SK-N-SH (cell line): ENCODE data around the gene ZNRF4. TPM values are rescaled to one million over a fixed set of nuclear protein-coding genes. Genes with fewer than 3 reads are reported as not detected.

Source experiments
- CTCF ChIA-PET: fragments of 300-600, 350-600 bp; formaldehyde crosslinking; extraction: SDS; loops from one replicate; lab custom pipeline; 2021; lab: Yijun Ruan, JAX
- POLR2A ChIA-PET: fragments of 350-600 bp; sonication (Branson Sonifier 250); formaldehyde crosslinking; extraction: SDS; loops from one replicate; lab custom pipeline; 2020; ENCODE audit warnings: antibody characterized with exemption, inconsistent platforms; lab: Yijun Ruan, JAX
- DNase-seq: peaks from one replicate; pipeline ENCODE4 v3.0.0; 2012
- H2AFZ ChIP-seq: fragments of 200-600 bp; sonication (generic); 2 replicates; pipeline ENCODE4 v1.8.1; 2016; ENCODE audit warnings: antibody characterized with exemption, mild to moderate bottlenecking, low read depth
- H3F3A ChIP-seq: fragments of 200-600 bp; sonication (generic); replicated peaks from 2 replicates; pipeline ENCODE3; 2016; ENCODE audit warnings: antibody characterized with exemption, mild to moderate bottlenecking; ENCODE audit not compliant: insufficient read depth
- H3K27ac ChIP-seq, 2 experiments: fragments of 200-500 bp in 1 of 2; fragments of 200-600 bp in 1 of 2; sonication (Bioruptor generic) in 1 of 2; sonication (generic), shearing (Covaris generic) in 1 of 2; 2 replicates each; pipeline versions ENCODE4 v1.5.1 to v1.6.1; 2014 to 2016; ENCODE audit warnings: low read depth in 2 of 2, inconsistent platforms in 1 of 2, low read length in 1 of 2, mild to moderate bottlenecking in 1 of 2, mixed read lengths in 1 of 2
- H3K27me3 ChIP-seq: fragments of 200-600 bp; sonication (generic), shearing (Covaris generic); 2 replicates; pipeline ENCODE4 v1.6.1; 2016; ENCODE audit warnings: mixed run types; ENCODE audit not compliant: insufficient read depth
- H3K36me3 ChIP-seq, 2 experiments: fragments of 200-500 bp in 1 of 2; fragments of 200-600 bp in 1 of 2; sonication (Bioruptor generic) in 1 of 2; sonication (generic) in 1 of 2; replicated peaks in 1 of 2; 2 replicates each; pipeline versions ENCODE3 to v1.5.1; 2014 to 2016; ENCODE audit warnings: low read length in 1 of 2, mild to moderate bottlenecking in 1 of 2; ENCODE audit not compliant: insufficient read depth in 2 of 2, control insufficient read depth in 1 of 2
- H3K4me1 ChIP-seq, 2 experiments: fragments of 200-500 bp in 1 of 2; fragments of 200-600 bp in 1 of 2; sonication (Bioruptor generic) in 1 of 2; sonication (generic), shearing (Covaris generic) in 1 of 2; 2 replicates each; pipeline versions ENCODE4 v1.5.1 to v1.6.1; 2014 to 2016; ENCODE audit warnings: low read depth in 1 of 2, low read length in 1 of 2, mixed run types in 1 of 2; ENCODE audit not compliant: insufficient read depth in 2 of 2, control insufficient read depth in 1 of 2
- H3K4me2 ChIP-seq: fragments of 200-600 bp; sonication (generic), shearing (Covaris generic); 2 replicates; pipeline ENCODE4 v1.6.1; 2017; ENCODE audit warnings: mixed run types
- H3K4me3 ChIP-seq, 2 experiments: fragments of 200-500 bp in 1 of 2; fragments of 200-600 bp in 1 of 2; sonication (Bioruptor generic) in 1 of 2; sonication (generic), shearing (Covaris generic) in 1 of 2; 2 replicates each; pipeline versions ENCODE4 v1.5.1 to v1.8.1; 2014 to 2016; ENCODE audit warnings: low read depth in 2 of 2, inconsistent platforms in 1 of 2, low read length in 1 of 2, mild to moderate bottlenecking in 1 of 2, mixed read lengths in 1 of 2, moderate library complexity in 1 of 2
- H3K79me2 ChIP-seq: fragments of 200-600 bp; sonication (generic); 2 replicates; pipeline ENCODE4 v1.8.1; 2017; ENCODE audit warnings: mild to moderate bottlenecking; ENCODE audit not compliant: insufficient read depth
- H3K9ac ChIP-seq: fragments of 200-600 bp; sonication (generic); 2 replicates; pipeline ENCODE4 v1.6.1; 2017; ENCODE audit warnings: mixed run types
- H3K9me2 ChIP-seq: fragments of 200-600 bp; sonication (generic); 2 replicates; pipeline ENCODE4 v1.6.1; 2017; ENCODE audit warnings: mixed run types
- H3K9me3 ChIP-seq: fragments of 200-600 bp; sonication (generic); 2 replicates; pipeline ENCODE4 v1.6.1; 2017; ENCODE audit warnings: mixed run types, mild to moderate bottlenecking, moderate library complexity
- H4K20me1 ChIP-seq: fragments of 200-600 bp; sonication (generic); 2 replicates; pipeline ENCODE4 v1.6.1; 2017; ENCODE audit warnings: mild to moderate bottlenecking, mixed run types; ENCODE audit not compliant: insufficient read depth
- CHD2 ChIP-seq: fragments of 150-350 bp; IDR thresholded peaks from 2 replicates; pipeline ENCODE4 v1.6.1; 2018; ENCODE audit warnings: low read length; ENCODE audit not compliant: partially characterized antibody
- EZH2phosphoT487 ChIP-seq: fragments of 200-600 bp; sonication (generic); IDR thresholded peaks from 2 replicates; pipeline ENCODE4 v1.6.1; 2017; ENCODE audit warnings: low read depth, mixed run types, mild to moderate bottlenecking, antibody characterized with exemption, moderate library complexity, borderline replicate concordance
- FOXJ3 ChIP-seq: sonication (generic); formaldehyde crosslinking; IDR thresholded peaks from 2 replicates; pipeline ENCODE4 v1.5.1; 2020; ENCODE audit warnings: mild to moderate bottlenecking, missing genetic modification reagents
- IRF3 ChIP-seq: fragments of 150-350 bp; IDR thresholded peaks from 2 replicates; pipeline ENCODE4 v1.6.1; 2016; ENCODE audit warnings: mild to moderate bottlenecking, low read depth, low read length
- MEF2A ChIP-seq: IDR thresholded peaks from 2 replicates; pipeline ENCODE4 v1.4.0; 2012; ENCODE audit warnings: low read depth, borderline replicate concordance
- MXI1 ChIP-seq: IDR thresholded peaks from 2 replicates; pipeline ENCODE4 v1.6.1; 2012; ENCODE audit warnings: mild to moderate bottlenecking, low read depth, low read length, improper control_type of control experiment
- NRF1 ChIP-seq: IDR thresholded peaks from 2 replicates; pipeline ENCODE4 v1.6.1; 2012; ENCODE audit warnings: low read depth, mild to moderate bottlenecking, low read length
- POLR2AphosphoS5 ChIP-seq: IDR thresholded peaks from 2 replicates; pipeline ENCODE4 v1.6.1; 2012; ENCODE audit warnings: low read depth, low read length
- RAD21 ChIP-seq: IDR thresholded peaks from 2 replicates; pipeline ENCODE4 v1.6.1; 2012; ENCODE audit warnings: mild to moderate bottlenecking, low read length
- RCOR1 ChIP-seq: fragments of 150-350 bp; IDR thresholded peaks from 2 replicates; pipeline ENCODE4 v1.6.1; 2017; ENCODE audit warnings: antibody characterized with exemption, low read length
- SIN3A ChIP-seq: IDR thresholded peaks from 2 replicates; pipeline ENCODE4 v1.6.1; 2012; ENCODE audit warnings: low read depth, mild to moderate bottlenecking, low read length, moderate library complexity, borderline replicate concordance
- TCF12 ChIP-seq: IDR thresholded peaks from 2 replicates; pipeline ENCODE4 v1.4.0; 2012
- TEAD4 ChIP-seq: IDR thresholded peaks from 2 replicates; pipeline ENCODE4 v1.4.0; 2012; ENCODE audit warnings: mild to moderate bottlenecking, borderline replicate concordance; ENCODE audit not compliant: insufficient read depth
- USF1 ChIP-seq: IDR thresholded peaks from 2 replicates; pipeline ENCODE4 v1.4.0; 2012; ENCODE audit warnings: low read depth, borderline replicate concordance
- YY1 ChIP-seq: IDR thresholded peaks from 2 replicates; pipeline ENCODE4 v1.4.0; 2012; ENCODE audit warnings: low read depth, mild to moderate bottlenecking
- WGBS: methylation state at CpG from one replicate; pipeline ENCODE4 v1.1.6; 2017; ENCODE audit warnings: low lambda C conversion rate; 5-methylcytosine and 5-hydroxymethylcytosine counted together
- polyA plus RNA-seq, 3 experiments: library from polyadenylated mRNA; depleted of rRNA; stranded (reverse); fragments of >200 nt; gene quantifications; 2 replicates each; pipeline ENCODE4 v1.2.3, GENCODE V29; 2012

The ZNRF4 gene
- polyA plus RNA-seq, 1 of the 3 experiments (the other 2 are of a cell fraction) = not detected

DNA sequence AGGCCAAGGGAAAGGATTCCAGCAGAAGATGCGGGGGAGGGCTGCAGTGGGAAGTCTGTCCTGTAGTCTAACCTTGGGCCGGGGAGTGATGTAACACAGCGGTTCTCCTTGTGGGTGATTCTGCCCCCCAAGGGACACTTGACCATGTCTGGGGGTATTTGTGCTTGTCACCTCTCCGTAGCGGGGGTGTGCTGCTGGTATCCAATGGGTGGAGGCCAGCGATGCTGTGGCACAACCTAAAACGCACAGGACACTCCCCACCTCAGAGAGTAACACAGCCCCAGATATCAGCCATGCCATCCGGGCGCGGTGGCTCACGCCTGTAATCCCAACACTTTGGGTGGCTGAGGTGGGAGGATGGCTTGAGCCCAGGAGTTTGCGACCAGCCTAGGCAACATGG is 36.3 kb downstream of the ZNRF4 start:
- Histone ChIP-seq H3K79me2 (no peaks in the 10 kb centered on the region), H2AFZ (no peak overlapping the region), H3K9me2 (no peaks in the 10 kb centered on the region), H3K4me1 (peaks cover 0 to 5% of the 10 kb centered on the region in 2 experiments; a peak in 1 of 4 replicates), H3K4me2 (no peak overlapping the region), H3F3A (no peaks in the 10 kb centered on the region), H3K27me3 (peaks cover 8% of the 10 kb centered on the region; the same call in 1 of the 2 replicates), H3K9me3 (no peaks in the 10 kb centered on the region), H3K9ac (no peak overlapping the region), H3K36me3 (no peaks in the 10 kb centered on the region), H3K4me3 (no peak overlapping the region), H3K27ac (no peak overlapping the region), H4K20me1 (no peaks in the 10 kb centered on the region)
- CTCF ChIA-PET = interaction anchor here (2.4 kb wide), 1 partner anchor 12 kb away, joined by 7 read pairs; no protein-coding TSS in a partner anchor
- DNase-seq = no peak
- WGBS = 90% methylated on average over 6 of the region's 12 CpGs
- TF ChIP-seq EZH2phosphoT487 (no peak), IRF3 (no peak), POLR2AphosphoS5 (no peak), TEAD4 (no peak), USF1 (no peak), FOXJ3 (CRISPR knock-in tag) (no peak), SIN3A (no peak), MEF2A (no peak), YY1 (no peak)
- POLR2A ChIA-PET = no interaction called here

DNA sequence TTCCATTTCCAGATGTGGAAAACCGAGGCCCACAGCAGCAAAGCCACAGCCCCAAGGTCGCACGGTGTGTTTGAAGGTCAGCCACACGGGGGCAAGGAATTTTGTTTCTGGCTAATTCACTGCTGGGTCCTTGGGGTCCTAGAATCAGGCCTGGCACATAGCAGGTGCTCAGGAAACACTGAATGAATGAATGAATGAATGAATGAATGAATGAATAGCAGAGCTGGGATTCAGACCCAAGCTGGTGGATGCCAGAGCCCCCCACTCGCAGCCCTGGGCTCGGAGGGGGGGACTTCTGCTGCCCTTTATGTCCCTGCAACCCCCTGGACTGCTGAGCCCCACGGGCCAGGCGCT is 37.0 kb downstream of the ZNRF4 start:
- no peak overlapping the region for H3K4me2 ChIP-seq
- no peak overlapping the region for H3K4me3 ChIP-seq
- H3K79me2 ChIP-seq = no peaks in the 10 kb centered on the region
- no peaks in the 10 kb centered on the region for H4K20me1 ChIP-seq
- no peak overlapping the region for H3K9ac ChIP-seq
- peaks cover 0 to 5% of the 10 kb centered on the region in 2 experiments; a peak in 1 of 4 replicates for H3K4me1 ChIP-seq
- DNase-seq = no peak
- no peak overlapping the region for H3K27ac ChIP-seq
- H2AFZ ChIP-seq = no peak overlapping the region
- WGBS = 43% methylated on average over 4 of the region's 8 CpGs
- POLR2A ChIA-PET = no interaction called here
- H3K36me3 ChIP-seq = no peaks in the 10 kb centered on the region
- no peaks in the 10 kb centered on the region for H3F3A ChIP-seq
- TF ChIP-seq TCF12 (no peak), TEAD4 (no peak), USF1 (no peak), FOXJ3 (CRISPR knock-in tag) (no peak), RAD21 (no peak), CHD2 (no peak), NRF1 (no peak), MXI1 (no peak), RCOR1 (no peak)
- TF ChIP-seq, all 33 proteins: peak for 0
- Histone ChIP-seq H3K9me2 (no peaks in the 10 kb centered on the region), H3K27me3 (peaks cover 8% of the 10 kb centered on the region; the same call in 1 of the 2 replicates), H3K9me3 (no peaks in the 10 kb centered on the region)
- CTCF ChIA-PET = interaction anchor here (2.4 kb wide), 1 partner anchor 13 kb away, joined by 7 read pairs; no protein-coding TSS in a partner anchor
